Neural crest cell (in vitro differentiated cells): ENCODE measurements around the gene PADI2. TPM values are rescaled to one million over a fixed set of nuclear protein-coding genes. Genes with fewer than 3 reads are reported as not detected.

Experiments
- DNase-seq: peaks from one replicate; pipeline ENCODE4 v3.0.0; 2021; ENCODE audit warnings: low read depth, mixed read lengths, low spot score
- H3K27ac Mint-ChIP-seq: one replicate; pipeline ENCODE4 v1.8.0; 2021; ENCODE audit warnings: mild to moderate bottlenecking, mixed read lengths; ENCODE audit not compliant: unreplicated experiment
- H3K27me3 Mint-ChIP-seq: 2 replicates; pipeline ENCODE4 v1.8.0; 2021; ENCODE audit warnings: low read depth, mild to moderate bottlenecking, mixed read lengths
- H3K36me3 Mint-ChIP-seq: 2 replicates; pipeline ENCODE4 v1.8.0; 2021; ENCODE audit warnings: low read depth, mild to moderate bottlenecking, mixed read lengths
- H3K4me1 Mint-ChIP-seq: 2 replicates; pipeline ENCODE4 v1.8.0; 2021; ENCODE audit warnings: mixed read lengths
- H3K4me3 Mint-ChIP-seq: one replicate; pipeline ENCODE4 v1.8.0; 2021; ENCODE audit warnings: mild to moderate bottlenecking, mixed read lengths
- H3K9me3 Mint-ChIP-seq: 2 replicates; pipeline ENCODE4 v1.8.0; 2021; ENCODE audit warnings: mixed read lengths
- total RNA-seq: library from RNA; stranded (reverse); gene quantifications from 2 replicates; pipeline ENCODE4 v1.2.1, GENCODE V29; 2021
- TF ChIP-seq, protein P1 (sequence below): fragments of 200-600 bp; sonication (generic); conservative IDR thresholded peaks from 2 replicates; pipeline ENCODE4 v1.5.0; 2021; ENCODE audit warnings: antibody characterized with exemption, mild to moderate bottlenecking

Gene PADI2
- total RNA-seq, 1 donor from 2014 or later = 0.16 TPM

DNA sequence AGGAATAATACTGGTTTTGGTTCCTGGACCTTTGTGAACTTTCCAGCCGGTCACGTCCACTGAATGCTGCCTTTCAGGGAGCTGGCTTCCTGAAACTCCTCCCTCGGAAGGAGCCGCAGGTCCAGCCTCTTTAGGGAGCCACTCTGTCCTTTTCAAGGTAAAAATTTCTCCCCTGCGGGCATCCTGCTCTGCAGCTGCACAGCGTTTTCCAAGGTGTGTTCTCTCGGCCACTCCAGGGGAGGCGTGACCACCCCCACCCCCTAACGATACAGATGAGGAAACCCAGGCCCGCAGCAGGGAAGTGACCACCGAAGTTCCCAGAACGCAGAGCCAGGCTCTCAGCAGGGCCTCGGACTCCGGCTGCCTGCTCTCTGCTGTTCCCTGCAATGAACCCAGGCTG, 21.5 kb downstream of the PADI2 start:
- TF ChIP-seq, protein P1, sequence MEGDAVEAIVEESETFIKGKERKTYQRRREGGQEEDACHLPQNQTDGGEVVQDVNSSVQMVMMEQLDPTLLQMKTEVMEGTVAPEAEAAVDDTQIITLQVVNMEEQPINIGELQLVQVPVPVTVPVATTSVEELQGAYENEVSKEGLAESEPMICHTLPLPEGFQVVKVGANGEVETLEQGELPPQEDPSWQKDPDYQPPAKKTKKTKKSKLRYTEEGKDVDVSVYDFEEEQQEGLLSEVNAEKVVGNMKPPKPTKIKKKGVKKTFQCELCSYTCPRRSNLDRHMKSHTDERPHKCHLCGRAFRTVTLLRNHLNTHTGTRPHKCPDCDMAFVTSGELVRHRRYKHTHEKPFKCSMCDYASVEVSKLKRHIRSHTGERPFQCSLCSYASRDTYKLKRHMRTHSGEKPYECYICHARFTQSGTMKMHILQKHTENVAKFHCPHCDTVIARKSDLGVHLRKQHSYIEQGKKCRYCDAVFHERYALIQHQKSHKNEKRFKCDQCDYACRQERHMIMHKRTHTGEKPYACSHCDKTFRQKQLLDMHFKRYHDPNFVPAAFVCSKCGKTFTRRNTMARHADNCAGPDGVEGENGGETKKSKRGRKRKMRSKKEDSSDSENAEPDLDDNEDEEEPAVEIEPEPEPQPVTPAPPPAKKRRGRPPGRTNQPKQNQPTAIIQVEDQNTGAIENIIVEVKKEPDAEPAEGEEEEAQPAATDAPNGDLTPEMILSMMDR = no peak

DNA sequence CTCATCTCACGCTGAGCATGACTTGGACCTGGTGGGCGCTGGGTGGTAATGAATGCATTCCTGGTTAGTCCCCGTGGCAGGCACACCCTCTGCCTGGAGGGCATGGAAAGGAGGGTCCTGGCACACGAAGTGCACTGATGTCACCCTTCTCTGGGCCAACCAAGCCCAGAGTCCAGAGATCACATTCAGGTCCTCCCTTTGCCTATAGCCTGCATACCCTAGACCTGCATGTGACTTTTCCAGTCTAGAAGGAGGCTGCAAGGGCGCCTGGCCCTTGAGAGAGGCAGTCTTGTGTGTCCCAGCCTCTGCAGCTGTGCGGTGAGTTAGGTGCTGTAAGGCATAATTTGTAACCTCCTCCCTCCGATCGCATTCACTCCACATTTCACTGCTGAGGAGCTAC, 22.1 kb downstream of the PADI2 start:
- Mint-ChIP-seq H3K27ac (no peak overlapping the region), H3K4me3 (no peak overlapping the region), H3K9me3 (no peaks in the 10 kb centered on the region), H3K4me1 (peaks cover 38% of the 10 kb centered on the region), H3K27me3 (peaks cover 17% of the 10 kb centered on the region), H3K36me3 (no peaks in the 10 kb centered on the region)
- TF ChIP-seq, protein P1 = no peak
- DNase-seq = no peak

More for the DNA sequence above, 21.5 kb downstream of the PADI2 start:
- Mint-ChIP-seq H3K4me1 (peaks cover 38% of the 10 kb centered on the region), H3K9me3 (no peaks in the 10 kb centered on the region), H3K27me3 (peaks cover 17% of the 10 kb centered on the region), H3K36me3 (no peaks in the 10 kb centered on the region), H3K27ac (no peak overlapping the region), H3K4me3 (no peak overlapping the region)
- DNase-seq = no peak

DNA sequence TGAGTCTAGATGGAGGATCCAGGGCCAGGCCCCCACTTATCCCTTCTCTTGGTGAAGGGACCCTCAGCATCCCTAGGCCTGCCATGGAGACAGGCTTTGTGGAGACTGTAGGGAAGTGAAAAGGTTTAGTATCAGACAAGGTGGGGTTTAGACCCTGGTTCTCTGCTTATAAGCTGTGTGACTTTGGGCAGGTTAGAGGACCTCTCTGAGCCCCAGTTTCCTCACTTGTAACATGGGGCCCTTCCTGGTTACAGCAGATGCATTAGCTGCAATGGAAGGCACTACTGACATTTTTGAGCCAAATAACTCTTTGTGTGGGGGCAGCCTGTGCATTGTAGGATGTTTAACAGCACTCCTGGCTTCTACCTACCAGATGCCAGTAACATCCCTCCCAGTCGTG, 22.7 kb downstream of the PADI2 start:
- Mint-ChIP-seq H3K9me3 (peaks cover 1% of the 10 kb centered on the region), H3K27ac (no peak overlapping the region), H3K4me3 (no peak overlapping the region), H3K27me3 (peaks cover 18% of the 10 kb centered on the region), H3K4me1 (peaks cover 40% of the 10 kb centered on the region), H3K36me3 (no peaks in the 10 kb centered on the region)
- TF ChIP-seq, protein P1 = no peak
- DNase-seq = no peak

DNA sequence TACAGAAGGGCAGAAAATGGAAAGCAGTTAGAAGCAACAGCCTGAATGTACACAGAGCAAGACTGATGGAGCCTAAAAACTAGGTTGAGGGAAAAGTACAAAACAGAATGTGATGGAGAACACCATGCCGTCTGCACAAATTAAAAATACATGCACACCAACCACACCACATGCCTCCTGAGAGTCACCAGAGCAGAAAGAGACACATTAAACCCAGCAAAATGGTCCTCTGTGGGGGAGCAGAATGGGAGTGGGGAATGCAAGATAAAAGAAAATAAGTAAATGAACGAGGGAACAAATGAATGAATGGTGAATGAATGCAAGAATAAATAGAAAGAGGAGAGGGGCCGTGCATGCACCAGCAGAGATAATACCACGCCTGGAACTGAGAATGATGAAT, 24.1 kb downstream of the PADI2 start:
- Mint-ChIP-seq H3K27ac (no peak overlapping the region), H3K9me3 (peaks cover 3% of the 10 kb centered on the region), H3K36me3 (peaks cover 2% of the 10 kb centered on the region), H3K4me3 (no peak overlapping the region), H3K4me1 (peaks cover 51% of the 10 kb centered on the region), H3K27me3 (peaks cover 19% of the 10 kb centered on the region)
- DNase-seq = no peak
- TF ChIP-seq, protein P1 = no peak

DNA sequence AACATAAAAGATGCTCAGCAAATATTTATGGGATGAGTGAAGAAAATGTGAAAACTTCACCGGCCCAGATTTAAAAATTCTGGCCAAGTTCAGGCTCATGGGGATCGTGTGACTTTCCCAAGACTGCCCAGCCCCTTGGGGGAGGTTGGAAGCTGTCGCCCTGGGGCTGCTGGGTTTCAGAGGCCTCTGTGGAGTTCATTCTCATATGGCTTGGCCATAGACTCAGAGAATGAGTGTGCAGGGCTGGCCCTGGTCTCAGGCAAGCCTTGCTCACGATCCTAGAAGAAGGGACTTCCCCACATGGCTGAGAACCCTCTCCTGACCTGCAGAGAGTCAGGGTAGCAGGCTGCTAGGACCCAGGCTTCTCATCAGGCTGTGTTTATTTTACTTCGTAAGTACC, 24.6 kb downstream of the PADI2 start:
- H3K4me1 Mint-ChIP-seq = peaks cover 53% of the 10 kb centered on the region
- peaks cover 18% of the 10 kb centered on the region for H3K27me3 Mint-ChIP-seq
- TF ChIP-seq, protein P1 = no peak
- peaks cover 3% of the 10 kb centered on the region for H3K9me3 Mint-ChIP-seq
- H3K36me3 Mint-ChIP-seq = peaks cover 2% of the 10 kb centered on the region
- H3K4me3 Mint-ChIP-seq = no peak overlapping the region
- DNase-seq = no peak
- no peak overlapping the region for H3K27ac Mint-ChIP-seq
